ENCODE data around the gene MEF2C. TPM values are rescaled to one million over a fixed set of nuclear protein-coding genes. Genes with fewer than 3 reads are reported as not detected.
A peak's percentile ranks its signal among the peaks of the same experiment; 100 is the strongest.

Gene MEF2C
- total RNA-seq, 1 donor: 30.0 TPM

- peaks cover 20% of the 10 kb centered on the region for H3K4me1 ChIP-seq (ENCODE audit: insufficient read depth, low read length)
- no peaks in the 10 kb centered on the region for H3K27me3 ChIP-seq (ENCODE audit: insufficient read depth, low read length)
- H3K4me3 ChIP-seq (ENCODE audit: low read length): peak overlapping the region; percentile 77
- H3K9me3 ChIP-seq (ENCODE audit: low read depth, low read length): no peaks in the 10 kb centered on the region
These were observed 2.8 kb downstream of the MEF2C start for GRCh38 chr5:88880201-88880600.

- Histone ChIP-seq H3K4me3 (ENCODE audit: low read length) (peak overlapping the region; percentile 77), H3K4me1 (ENCODE audit: insufficient read depth, low read length) (peaks cover 17% of the 10 kb centered on the region), H3K9me3 (ENCODE audit: low read depth, low read length) (no peaks in the 10 kb centered on the region), H3K27me3 (ENCODE audit: insufficient read depth, low read length) (no peaks in the 10 kb centered on the region)
These were observed 3.3 kb downstream of the MEF2C start for GRCh38 chr5:88879724-88880123.

- Histone ChIP-seq H3K4me3 (ENCODE audit: low read length) (no peak overlapping the region), H3K27me3 (ENCODE audit: insufficient read depth, low read length) (no peaks in the 10 kb centered on the region), H3K4me1 (ENCODE audit: insufficient read depth, low read length) (peaks cover 11% of the 10 kb centered on the region), H3K9me3 (ENCODE audit: low read depth, low read length) (no peaks in the 10 kb centered on the region)
These were observed 4.0 kb downstream of the MEF2C start for GRCh38 chr5:88878976-88879375.

GRCh38 chr5:88877826-88878225 is 5.2 kb downstream of the MEF2C start:
- Histone ChIP-seq H3K4me1 (ENCODE audit: insufficient read depth, low read length) (peaks cover 17% of the 10 kb centered on the region), H3K4me3 (ENCODE audit: low read length) (no peak overlapping the region), H3K27me3 (ENCODE audit: insufficient read depth, low read length) (no peaks in the 10 kb centered on the region)

GRCh38 chr5:88876714-88877113 is 6.3 kb downstream of the MEF2C start:
- no peaks in the 10 kb centered on the region for H3K9me3 ChIP-seq (ENCODE audit: low read depth, low read length)
- H3K4me3 ChIP-seq (ENCODE audit: low read length): no peak overlapping the region
- H3K27me3 ChIP-seq (ENCODE audit: insufficient read depth, low read length): no peaks in the 10 kb centered on the region
- H3K4me1 ChIP-seq (ENCODE audit: insufficient read depth, low read length): peaks cover 17% of the 10 kb centered on the region

More at GRCh38 chr5:88877826-88878225, 5.2 kb downstream of the MEF2C start:
- no peaks in the 10 kb centered on the region for H3K9me3 ChIP-seq (ENCODE audit: low read depth, low read length)

GRCh38 chr5:88875341-88876234 is 7.4 kb downstream of the MEF2C start:
- Histone ChIP-seq H3K27me3 (ENCODE audit: insufficient read depth, low read length) (no peaks in the 10 kb centered on the region), H3K4me3 (ENCODE audit: low read length) (no peak overlapping the region), H3K9me3 (ENCODE audit: low read depth, low read length) (no peaks in the 10 kb centered on the region), H3K4me1 (ENCODE audit: insufficient read depth, low read length) (peaks cover 17% of the 10 kb centered on the region)

GRCh38 chr5:88873447-88873846 is 9.5 kb downstream of the MEF2C start:
- Histone ChIP-seq H3K27me3 (ENCODE audit: insufficient read depth, low read length) (no peaks in the 10 kb centered on the region), H3K4me3 (ENCODE audit: low read length) (no peak overlapping the region), H3K9me3 (ENCODE audit: low read depth, low read length) (no peaks in the 10 kb centered on the region), H3K4me1 (ENCODE audit: insufficient read depth, low read length) (peaks cover 17% of the 10 kb centered on the region)

- no peak overlapping the region for H3K4me3 ChIP-seq (ENCODE audit: low read length)
- H3K4me1 ChIP-seq (ENCODE audit: insufficient read depth, low read length): peaks cover 17% of the 10 kb centered on the region
- H3K9me3 ChIP-seq (ENCODE audit: low read depth, low read length): no peaks in the 10 kb centered on the region
- H3K27me3 ChIP-seq (ENCODE audit: insufficient read depth, low read length): no peaks in the 10 kb centered on the region
These were observed 10.0 kb downstream of the MEF2C start for GRCh38 chr5:88872971-88873370.

GRCh38 chr5:88870285-88870684 is 12.7 kb downstream of the MEF2C start:
- H3K4me1 ChIP-seq (ENCODE audit: insufficient read depth, low read length): peaks cover 7% of the 10 kb centered on the region
- H3K4me3 ChIP-seq (ENCODE audit: low read length): no peak overlapping the region
- H3K27me3 ChIP-seq (ENCODE audit: insufficient read depth, low read length): no peaks in the 10 kb centered on the region
- no peaks in the 10 kb centered on the region for H3K9me3 ChIP-seq (ENCODE audit: low read depth, low read length)

GRCh38 chr5:88868468-88869068 is 14.4 kb downstream of the MEF2C start:
- Histone ChIP-seq H3K4me3 (ENCODE audit: low read length) (no peak overlapping the region), H3K9me3 (ENCODE audit: low read depth, low read length) (no peaks in the 10 kb centered on the region), H3K4me1 (ENCODE audit: insufficient read depth, low read length) (peaks cover 6% of the 10 kb centered on the region), H3K27me3 (ENCODE audit: insufficient read depth, low read length) (no peaks in the 10 kb centered on the region)

GRCh38 chr5:88867638-88868037 is 15.3 kb downstream of the MEF2C start:
- Histone ChIP-seq H3K9me3 (ENCODE audit: low read depth, low read length) (no peaks in the 10 kb centered on the region), H3K4me1 (ENCODE audit: insufficient read depth, low read length) (no peaks in the 10 kb centered on the region), H3K4me3 (ENCODE audit: low read length) (no peak overlapping the region), H3K27me3 (ENCODE audit: insufficient read depth, low read length) (no peaks in the 10 kb centered on the region)

- H3K4me1 ChIP-seq (ENCODE audit: insufficient read depth, low read length): no peaks in the 10 kb centered on the region
- no peaks in the 10 kb centered on the region for H3K27me3 ChIP-seq (ENCODE audit: insufficient read depth, low read length)
- no peak overlapping the region for H3K4me3 ChIP-seq (ENCODE audit: low read length)
- no peaks in the 10 kb centered on the region for H3K9me3 ChIP-seq (ENCODE audit: low read depth, low read length)
These were observed 19.5 kb downstream of the MEF2C start for GRCh38 chr5:88863523-88863922.

GRCh38 chr5:88862547-88863175 is 20.3 kb downstream of the MEF2C start:
- no peaks in the 10 kb centered on the region for H3K4me1 ChIP-seq (ENCODE audit: insufficient read depth, low read length)
- H3K27me3 ChIP-seq (ENCODE audit: insufficient read depth, low read length): no peaks in the 10 kb centered on the region
- H3K9me3 ChIP-seq (ENCODE audit: low read depth, low read length): no peaks in the 10 kb centered on the region
- no peak overlapping the region for H3K4me3 ChIP-seq (ENCODE audit: low read length)

- H3K4me1 ChIP-seq (ENCODE audit: insufficient read depth, low read length): no peaks in the 10 kb centered on the region
- no peaks in the 10 kb centered on the region for H3K27me3 ChIP-seq (ENCODE audit: insufficient read depth, low read length)
- H3K4me3 ChIP-seq (ENCODE audit: low read length): no peak overlapping the region
- no peaks in the 10 kb centered on the region for H3K9me3 ChIP-seq (ENCODE audit: low read depth, low read length)
These were observed 21.8 kb downstream of the MEF2C start for GRCh38 chr5:88861231-88861630.

- H3K9me3 ChIP-seq (ENCODE audit: low read depth, low read length): no peaks in the 10 kb centered on the region
- H3K27me3 ChIP-seq (ENCODE audit: insufficient read depth, low read length): no peaks in the 10 kb centered on the region
- no peaks in the 10 kb centered on the region for H3K4me1 ChIP-seq (ENCODE audit: insufficient read depth, low read length)
- H3K4me3 ChIP-seq (ENCODE audit: low read length): no peak overlapping the region
These were observed 22.5 kb downstream of the MEF2C start for GRCh38 chr5:88860501-88860900.
